HG03378 (cell line): ENCODE results near the gene TEKT1.

Experiments
- ATAC-seq: cut with Tn5 transposase; IDR thresholded peaks from one replicate; pipeline ENCODE4 v1.9.1; 2021; ENCODE audit warnings: mild to moderate bottlenecking, moderate library complexity; ENCODE audit not compliant: unreplicated experiment

Gene TEKT1

DNA sequence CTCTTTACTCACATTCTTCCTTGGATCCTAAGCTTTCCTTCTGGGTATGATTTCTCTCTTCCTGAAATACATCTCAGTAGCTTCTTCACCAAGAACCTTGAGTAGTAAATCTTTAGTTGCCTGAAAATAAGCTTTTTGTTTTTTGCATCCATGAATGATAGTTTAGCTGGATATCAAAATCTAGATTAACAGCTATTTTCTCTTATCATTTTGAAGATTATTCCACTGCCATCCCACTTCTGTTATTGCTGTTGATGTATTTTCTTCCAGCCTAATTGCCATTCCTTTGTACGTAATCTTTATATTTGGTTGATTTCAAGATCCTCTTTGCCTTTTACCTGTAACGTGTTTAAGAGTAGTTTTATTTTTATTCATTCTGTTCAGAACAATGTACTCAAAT, 63.1 kb downstream of the TEKT1 start:
- no peak for ATAC-seq

DNA sequence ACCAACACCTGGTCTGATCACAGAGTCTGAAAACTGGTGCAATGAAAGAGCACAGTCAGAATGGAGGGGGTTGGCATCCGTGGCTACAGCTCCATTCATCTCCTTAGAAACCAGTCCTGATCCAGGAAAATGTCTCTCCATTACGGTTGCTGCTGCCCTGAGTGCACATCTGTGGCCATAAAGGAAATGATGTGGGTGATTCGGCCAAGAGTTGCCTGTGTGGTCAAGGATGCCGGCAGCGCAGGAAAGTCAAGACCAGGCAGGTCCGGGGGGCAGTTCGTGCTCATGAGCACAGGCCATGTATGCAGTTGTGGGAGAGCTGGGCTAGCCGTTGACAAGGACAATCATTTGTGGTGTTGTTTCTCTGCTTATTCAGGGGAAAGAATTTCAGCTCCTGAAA, 69.8 kb downstream of the TEKT1 start:
- no peak for ATAC-seq

DNA sequence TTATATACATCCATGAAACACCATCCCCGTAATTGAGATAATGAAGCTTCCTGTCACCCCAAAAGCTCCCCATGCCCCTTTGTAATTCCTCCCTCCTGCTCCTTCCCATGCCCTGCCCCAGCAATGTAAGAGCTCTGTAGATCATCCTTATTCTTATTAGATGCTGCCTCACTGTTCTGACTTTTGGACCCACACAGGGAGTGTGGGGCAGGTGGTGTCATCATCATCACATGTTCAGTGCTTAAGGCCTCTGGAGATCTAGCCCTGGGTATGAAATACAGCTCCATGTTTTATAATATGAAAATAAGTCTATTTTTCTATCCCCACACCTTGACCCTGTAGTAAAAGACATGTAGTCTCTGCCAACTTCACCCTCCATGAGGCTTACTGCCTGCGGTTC, 73.8 kb downstream of the TEKT1 start:
- no peak for ATAC-seq

DNA sequence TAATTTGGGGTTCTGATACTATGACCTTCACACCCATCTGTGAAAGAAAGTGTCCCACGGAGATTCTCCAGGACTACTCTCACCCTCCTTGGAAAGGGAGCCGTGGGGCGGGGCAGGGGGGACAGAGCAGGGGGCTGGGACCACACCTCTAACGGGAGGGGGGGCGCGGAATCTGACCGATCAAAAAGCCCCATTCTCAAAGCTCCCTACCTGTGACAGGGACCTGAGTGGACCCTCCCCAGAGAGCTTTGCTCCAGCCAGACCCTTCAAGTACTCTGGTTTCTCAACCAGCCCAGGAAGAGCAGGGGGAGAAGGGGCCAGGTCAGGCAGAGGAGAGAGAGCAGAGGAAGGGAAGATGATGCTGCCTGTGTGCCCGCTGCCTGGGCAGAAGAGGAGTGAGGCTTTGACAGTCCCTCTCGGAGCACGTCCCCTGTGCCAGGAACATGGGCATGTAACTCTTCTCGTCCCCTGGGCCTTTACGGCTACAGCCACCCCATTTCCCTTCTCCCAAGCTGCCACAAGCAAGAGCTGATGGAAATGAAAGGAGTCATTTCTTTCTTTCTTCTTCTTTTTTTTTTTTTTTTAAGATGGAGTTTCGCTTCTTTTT, 75.0 kb downstream of the TEKT1 start:
- no peak for ATAC-seq

DNA sequence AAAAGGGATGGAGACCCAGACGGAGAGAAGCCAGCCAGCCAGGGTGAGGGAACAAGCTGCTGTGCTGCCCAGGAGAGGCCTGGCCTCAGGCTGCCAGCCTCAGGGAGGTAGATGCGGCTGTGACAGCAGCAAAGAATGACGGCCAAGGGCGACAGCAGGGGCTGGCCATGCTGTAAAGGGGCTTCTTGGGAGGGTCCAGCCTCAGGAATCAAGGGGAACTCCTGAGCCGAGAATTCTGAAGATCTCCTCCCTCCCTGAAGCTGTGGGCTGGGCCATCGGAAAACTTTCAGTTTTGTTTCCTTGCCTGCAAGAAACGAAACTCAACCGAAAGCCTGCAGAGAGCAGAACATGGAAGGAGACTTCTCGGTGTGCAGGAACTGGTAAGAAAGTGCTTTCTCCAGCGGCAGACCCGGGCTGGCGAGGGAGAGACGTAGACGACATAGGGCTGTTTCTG, 75.8 kb downstream of the TEKT1 start, which contains the start of gene XAF1:
Gene XAF1, plus strand, starts transcription at position 316 of the 454 bp plus-strand sequence. Its CDS starts 33 bp downstream, at position 349.
- ATAC-seq = no peak

DNA sequence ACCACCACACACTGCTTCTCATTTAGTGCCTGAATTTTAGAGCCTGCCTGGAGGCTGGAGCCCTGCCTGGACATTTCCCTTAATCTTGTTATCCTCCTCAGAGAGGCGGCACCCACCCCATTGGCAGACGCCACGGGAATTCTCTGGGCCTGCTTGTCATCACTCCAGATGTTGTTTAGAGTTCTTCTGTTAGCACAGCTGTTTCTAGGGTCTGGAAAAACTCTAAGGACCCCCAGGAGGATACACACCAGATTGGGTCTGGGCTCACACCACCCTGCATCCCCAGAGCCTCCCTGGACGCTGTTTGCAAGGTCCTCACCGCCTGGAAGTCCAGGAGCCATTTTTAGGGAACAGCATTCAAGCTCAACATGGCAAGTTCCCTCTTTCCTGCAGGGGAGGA, 76.2 kb downstream of the TEKT1 start:
- ATAC-seq = no peak

DNA sequence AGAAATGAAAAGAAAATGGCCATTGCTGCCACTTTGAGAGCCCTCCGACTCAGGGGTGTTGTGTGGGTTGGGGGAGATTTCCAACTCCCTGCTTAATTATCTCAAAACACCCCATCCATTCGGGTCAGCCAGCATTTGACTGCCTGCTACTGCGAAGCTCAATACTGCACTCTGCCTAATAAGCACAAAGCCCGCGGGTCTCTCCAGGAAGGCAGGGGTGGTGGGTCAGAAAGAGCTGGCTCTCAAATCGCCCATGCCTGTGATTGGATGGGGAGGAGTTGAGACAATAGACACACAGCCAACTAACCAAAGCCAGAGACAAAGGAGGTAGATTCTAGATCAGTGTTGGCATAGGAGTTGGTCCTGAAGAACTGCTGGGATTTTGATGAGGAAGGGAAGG, 78.0 kb downstream of the TEKT1 start:
- ATAC-seq = no peak

DNA sequence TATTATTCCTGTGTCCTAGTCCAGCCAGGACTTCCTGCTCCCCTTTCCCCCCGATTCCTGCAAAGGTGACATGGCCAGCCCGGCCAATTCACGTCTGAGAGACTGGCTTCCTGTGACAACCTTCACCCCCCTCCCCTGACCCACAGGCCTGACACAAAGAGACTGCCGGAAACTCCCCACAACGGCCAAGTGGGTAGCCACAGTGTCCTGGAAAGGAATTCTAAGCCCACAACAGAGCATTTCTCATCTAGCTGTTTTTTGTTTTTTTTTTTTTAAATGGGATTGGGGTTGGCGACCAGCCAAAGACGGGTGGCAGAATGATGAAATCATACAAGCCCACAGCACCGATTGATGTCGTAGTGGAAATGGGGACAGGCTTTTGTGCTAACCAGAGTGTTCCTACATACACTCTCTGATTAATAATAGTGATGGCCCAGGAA, 78.5 kb downstream of the TEKT1 start:
- no peak for ATAC-seq

DNA sequence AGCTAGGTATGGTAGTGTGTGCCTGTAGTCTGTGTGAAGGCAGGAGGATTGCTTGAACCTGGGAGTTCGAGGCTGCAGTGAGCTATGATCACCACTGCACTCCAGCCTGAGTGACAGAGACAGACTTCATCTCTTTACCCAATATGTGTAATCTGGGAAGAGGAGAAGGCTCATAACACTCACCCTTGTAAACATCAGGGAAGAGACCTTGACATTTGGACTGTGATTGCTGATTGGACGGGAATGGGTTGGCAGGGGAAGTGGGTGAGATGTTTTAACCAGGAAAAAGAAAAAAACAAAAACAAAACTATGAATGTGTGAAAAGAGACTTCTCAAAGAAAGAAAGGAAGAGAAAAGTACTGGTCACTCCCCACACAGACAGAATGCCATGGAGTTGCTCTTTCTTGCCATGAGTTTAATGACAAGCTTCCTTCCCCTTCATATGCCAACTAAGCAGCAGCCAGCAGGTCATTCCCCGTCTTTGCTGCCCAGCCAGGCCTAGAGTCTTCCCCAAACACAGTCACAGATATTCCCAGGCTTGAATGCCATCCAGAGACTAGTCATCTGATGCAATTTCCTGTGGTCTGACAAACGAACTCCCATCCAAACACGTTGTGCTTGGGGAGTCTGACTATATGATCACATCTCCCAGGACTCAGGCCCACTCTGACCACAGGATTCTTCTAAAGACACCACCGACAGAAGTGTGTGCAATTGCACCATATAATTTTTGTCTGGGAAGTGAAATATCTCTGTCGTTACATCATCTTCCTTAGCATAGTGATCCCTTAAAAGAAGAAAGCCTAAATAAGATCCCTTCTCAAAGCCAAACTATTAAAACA, 79.2 kb downstream of the TEKT1 start:
- no peak for ATAC-seq

DNA sequence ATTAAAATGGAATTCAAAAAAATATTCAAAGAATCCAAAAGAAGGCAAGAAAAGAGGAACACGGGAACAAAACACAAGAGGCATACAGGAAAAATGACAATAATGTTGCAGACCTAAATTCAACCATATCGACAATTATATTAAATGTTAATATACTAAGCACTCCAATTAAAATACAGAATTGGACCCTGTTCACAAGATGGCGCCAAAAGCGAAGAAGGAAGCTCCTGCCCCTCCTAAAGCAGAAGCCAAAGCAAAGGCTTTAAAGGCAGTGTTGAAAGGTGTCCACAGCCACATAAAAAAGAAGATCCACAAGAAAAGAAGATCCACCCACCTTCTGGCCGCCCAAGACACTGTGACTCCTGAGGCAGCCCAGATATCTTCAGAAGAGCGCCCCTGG, 82.0 kb downstream of the TEKT1 start:
- ATAC-seq = no peak

DNA sequence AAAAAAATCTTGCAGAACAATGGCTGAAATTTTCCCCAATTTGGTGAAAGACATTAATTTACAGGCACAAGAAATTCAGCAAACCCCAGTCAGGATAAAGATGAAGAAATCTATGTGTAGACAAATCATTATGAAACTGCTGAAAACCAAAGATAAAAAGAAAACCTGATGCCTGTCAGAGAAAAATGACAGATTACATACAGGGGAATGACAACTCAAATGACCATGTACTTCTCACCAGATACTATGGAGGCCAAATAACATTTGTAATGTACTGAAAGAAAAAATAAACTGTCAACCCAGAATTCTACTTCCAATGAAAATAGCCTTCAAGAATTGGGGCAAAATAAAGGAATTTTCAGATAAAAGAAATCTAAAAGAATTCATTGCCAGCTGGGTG, 82.9 kb downstream of the TEKT1 start:
- no peak for ATAC-seq
